SH-SY5Y (cell line): ENCODE results near the gene MYL10.

Experiments used
- GATA2 ChIP-seq: IDR thresholded peaks from 2 replicates; pipeline ENCODE4 v1.6.1; 2011; ENCODE audit warnings: mild to moderate bottlenecking, low read depth, low read length
- GATA3 ChIP-seq: IDR thresholded peaks from 2 replicates; pipeline ENCODE4 v1.6.1; 2011; ENCODE audit warnings: low read depth, mild to moderate bottlenecking, low read length, moderate library complexity

DNA sequence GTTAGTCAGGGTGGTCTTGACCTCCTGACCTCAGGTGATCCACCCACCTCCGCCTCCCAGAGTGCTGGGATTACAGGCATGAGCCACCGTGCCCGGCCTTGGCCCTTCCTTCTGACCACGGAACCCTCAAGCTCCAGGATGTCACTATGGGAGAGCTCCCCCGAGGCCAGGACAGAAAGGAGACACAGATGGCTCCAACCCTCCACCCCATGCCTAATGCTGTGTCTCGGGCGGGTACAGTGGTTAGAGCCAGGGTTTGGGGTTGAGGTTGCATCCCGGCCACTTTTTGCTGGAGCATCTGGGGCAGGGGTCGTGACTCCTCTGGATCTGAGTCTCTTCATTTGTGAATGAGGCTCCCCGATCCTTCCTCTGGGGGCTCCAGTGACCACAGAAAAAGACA, 8.1 kb downstream of the MYL10 start:
- no peak for TF ChIP-seq GATA2
- no peak for TF ChIP-seq GATA3
